ENCODE results near the gene CDYL.

The CDYL gene

DNA sequence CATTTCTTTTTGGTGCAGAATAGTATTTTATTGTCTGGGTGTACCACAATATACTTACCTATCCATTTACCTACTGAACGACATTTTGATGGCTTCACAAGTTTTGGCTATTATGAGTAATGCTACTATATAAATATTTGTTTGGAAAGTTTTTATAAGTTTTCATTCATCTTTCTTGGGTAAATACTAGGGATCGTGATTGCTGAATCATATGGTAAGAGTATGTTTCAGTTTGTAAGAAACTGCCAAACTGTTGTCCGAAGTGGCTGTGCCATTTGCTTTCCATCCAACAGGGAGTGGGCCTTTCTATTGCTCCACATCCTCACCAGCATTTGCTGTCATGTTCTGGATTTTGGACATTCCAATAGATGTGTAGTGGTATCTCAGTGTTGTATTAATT, 104.2 kb downstream of the CDYL start:
- no peak for DNase-seq (ENCODE audit: low read depth in 2 of 2)

DNA sequence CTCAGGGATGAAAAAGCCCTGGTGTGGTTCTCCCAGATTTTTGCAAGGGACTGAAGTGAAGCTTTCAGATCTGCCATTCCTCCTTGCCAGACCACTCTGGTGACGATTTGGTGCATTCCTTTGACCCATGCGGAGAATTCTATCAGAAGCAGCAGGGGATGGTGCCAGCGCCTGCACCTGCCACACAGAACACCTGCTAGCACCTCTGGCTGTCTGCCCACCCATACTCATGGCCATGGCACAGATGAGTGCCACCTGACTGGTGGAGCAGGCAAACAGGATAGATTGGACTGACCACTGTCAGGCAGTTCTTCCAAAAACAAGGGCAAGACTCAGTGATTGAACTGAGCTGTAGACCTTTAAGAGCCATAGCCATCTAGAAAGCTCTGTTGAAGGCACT, 107.1 kb downstream of the CDYL start:
- no peak for DNase-seq (ENCODE audit: low read depth in 2 of 2)

- DNase-seq (ENCODE audit: low read depth in 2 of 2) = no peak
These were observed 108.6 kb downstream of the CDYL start for GRCh38 chr6:4884646-4885340.

DNA sequence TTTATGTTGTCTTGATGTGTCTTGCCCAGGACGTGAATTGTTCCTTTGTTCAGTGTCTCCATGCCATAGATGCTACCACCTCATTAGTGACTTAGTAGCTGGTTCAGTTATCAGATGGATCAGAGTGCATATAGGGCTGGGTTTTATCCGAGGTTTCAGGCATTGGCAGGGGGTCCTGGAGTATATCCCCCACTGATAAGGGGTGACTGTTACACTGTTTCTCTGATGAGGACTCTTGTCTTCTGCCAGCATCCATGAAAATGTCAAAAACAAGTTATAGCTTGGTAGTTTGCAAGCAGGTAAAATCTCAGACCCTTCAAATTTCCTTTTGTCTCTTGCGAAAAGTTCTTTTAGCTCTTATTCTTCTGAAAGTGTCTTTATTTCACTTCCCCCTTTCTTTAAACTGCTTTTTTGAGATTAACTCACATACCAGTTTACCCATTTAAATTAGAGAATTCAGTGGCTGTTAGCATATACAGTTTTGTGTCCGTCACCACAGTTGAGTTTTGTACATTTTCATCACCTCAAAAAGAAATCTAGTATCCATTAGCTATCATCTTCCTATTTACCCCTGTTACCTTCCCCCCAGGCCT, 109.2 kb downstream of the CDYL start:
- no peak for DNase-seq (ENCODE audit: low read depth in 2 of 2)

DNA sequence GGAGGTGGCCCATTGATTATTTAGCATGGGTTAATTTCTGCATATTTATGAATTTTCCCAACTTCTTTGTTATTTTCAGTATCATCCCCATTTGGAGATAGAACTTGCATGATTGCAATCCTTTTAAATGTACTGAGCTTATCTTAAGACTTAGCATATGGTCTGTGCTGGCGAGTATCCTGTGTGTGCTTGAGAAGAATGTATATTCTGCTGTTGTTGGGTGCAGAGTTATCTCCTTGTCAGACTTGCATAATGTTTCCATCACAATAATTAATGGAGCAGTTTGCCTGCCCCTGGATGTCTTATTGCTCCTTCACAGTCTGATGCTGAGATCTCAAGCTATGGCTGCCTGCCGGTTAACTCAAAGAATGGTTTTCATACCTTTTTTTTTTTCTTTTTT, 112.6 kb downstream of the CDYL start:
- no peak for DNase-seq (ENCODE audit: low read depth in 2 of 2)

DNA sequence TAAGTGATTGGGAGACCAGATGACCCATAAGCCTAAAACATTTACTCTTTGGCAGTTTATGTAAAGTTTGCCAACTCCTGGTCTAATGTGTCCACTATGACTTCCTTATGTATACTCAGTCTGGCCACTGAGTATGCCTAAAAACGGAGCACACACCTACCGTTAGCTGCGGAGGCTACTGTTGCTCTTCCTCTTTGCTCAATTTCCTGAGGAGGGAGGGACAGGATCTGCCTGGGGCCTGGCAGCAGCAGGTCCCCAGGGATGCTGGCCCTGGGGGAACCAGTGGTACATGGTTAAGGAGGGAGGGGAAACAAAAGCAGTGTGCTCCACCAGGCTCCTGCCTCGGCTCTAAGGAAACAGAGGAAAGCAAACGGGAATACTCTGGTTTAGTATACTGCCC, 113.5 kb downstream of the CDYL start:
- no peak for DNase-seq (ENCODE audit: low read depth in 2 of 2)

DNA sequence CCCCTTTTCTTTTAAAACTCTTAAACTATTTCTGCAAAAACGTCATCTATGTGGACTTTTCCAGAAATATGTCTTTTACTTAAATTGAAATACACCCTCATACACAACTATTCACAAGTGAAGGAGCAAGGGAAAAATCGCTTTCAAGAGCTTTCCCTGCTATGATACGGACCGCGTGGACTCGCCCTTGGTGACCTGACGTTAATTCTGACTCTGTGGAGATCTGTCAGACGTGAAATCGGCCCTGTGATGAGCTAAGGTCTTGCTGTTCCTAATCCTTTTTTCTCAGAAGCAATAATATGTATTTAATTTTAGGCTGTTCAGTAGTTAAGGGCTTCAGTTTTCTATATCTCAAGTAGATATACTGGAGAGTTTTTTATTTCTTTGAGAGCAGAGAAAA, 114.0 kb downstream of the CDYL start:
- DNase-seq (ENCODE audit: low read depth in 2 of 2) = no peak

DNA sequence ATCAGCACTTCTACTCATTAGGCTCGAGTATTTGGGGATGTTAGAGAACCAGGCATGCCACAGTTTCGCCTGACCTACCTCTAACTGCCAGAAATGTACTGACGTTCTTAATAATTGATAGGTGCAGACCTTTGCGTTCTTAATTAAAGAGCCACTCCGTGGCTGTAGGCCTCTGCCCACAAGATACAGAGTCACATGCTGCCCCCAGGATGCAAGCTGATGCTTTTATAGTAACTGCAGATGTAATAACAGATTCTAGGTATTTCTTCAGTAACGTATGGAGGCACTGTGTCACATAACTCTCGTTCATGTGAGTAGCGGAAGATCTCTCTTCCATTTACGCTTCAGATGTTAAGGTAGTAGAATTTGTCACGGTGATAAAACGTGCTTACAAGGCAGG, 114.4 kb downstream of the CDYL start:
- no peak for DNase-seq (ENCODE audit: low read depth in 2 of 2)

DNA sequence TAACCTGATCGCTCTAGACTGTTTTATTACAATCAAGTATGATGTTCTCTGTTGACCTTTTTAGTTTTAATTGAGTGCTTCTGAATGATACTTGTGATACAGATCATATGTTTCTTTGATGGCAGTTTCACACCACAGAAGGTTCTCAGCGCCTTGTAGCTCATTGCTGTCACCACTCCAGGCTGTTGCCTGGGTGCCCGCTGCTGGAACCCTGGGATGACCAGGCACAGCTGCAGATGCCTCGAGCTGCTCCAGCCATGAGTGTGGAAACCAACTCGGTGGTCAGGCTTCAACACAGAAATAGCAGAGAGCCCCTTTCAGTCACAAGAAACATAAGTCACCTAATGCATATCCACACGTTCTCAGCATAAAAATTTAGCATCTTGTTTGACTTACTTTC, 114.9 kb downstream of the CDYL start:
- no peak for DNase-seq (ENCODE audit: low read depth in 2 of 2)

DNA sequence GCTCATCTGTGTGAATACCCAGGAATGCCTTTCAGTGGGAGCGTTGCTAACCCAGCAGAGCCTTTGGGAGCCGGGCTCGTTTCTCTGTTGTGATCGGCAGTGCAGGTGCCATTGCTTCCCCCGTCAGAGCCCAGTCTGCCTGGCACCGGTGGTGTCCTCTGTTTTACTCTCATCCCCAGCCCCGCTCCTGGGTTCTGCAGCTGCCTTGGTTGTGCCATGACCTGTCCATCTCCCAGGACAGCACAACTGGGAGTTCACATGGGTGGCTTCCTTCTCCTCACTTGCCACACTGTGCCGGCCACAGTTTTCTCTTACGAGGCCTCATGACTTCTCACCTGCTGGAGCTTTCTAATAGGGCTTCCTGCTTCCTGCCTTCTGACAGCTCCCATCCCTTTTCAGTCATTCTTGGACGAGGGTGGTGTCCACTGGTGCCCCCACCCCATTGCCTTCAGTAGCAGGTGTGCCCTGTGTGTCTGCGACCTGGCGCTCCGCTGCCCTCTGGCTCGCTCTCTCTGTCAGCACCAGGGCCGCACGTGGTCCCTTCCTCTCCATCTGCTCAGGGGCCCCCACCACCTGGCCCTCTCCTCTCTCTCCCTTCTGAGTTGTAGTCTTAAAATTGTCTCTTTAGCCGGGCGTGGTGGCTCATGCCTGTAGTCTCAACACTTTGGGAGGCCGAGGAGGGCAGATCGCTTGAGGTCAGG, 116.7 kb downstream of the CDYL start:
- DNase-seq (ENCODE audit: low read depth in 2 of 2) = no peak

DNA sequence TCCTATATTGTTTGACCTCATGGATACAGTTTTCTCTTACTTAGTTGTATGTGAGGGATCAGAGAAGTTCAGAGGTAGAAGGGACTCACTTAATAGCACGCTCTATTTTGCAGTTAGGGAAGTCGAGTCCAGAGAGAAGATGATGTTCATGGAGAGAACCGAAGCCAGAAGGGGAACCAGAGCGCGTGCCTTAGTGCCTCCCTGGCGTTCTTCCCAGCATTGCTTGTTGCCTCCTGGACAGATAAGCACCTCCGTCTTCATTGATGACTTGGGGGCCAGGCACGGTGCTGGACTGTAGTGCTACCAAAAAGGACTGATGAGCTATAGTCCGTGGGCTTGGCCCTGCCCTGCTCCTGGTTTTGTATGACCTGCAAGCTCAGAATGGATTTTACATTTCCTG, 117.8 kb downstream of the CDYL start:
- DNase-seq (ENCODE audit: low read depth in 2 of 2) = no peak

DNA sequence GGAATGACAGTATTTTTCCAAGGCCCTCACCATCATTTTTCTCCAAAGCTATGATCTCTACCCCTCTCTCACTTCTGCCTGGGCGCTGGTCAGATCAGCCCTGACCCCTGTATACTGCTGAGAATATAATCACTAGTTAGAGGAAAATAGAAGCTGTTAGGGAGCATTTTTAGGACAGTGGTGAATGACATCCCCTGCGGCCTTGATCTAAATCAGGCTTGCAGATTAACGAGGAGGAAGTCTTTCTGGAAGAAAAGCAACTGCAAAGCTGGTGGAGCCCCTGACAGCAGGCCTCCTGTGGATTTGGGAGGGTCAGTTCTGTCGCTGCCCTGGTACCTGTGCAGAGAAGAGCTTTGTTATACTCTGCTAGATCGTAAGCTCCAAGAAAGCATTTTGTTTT, 119.8 kb downstream of the CDYL start:
- no peak for DNase-seq (ENCODE audit: low read depth in 2 of 2)

DNA sequence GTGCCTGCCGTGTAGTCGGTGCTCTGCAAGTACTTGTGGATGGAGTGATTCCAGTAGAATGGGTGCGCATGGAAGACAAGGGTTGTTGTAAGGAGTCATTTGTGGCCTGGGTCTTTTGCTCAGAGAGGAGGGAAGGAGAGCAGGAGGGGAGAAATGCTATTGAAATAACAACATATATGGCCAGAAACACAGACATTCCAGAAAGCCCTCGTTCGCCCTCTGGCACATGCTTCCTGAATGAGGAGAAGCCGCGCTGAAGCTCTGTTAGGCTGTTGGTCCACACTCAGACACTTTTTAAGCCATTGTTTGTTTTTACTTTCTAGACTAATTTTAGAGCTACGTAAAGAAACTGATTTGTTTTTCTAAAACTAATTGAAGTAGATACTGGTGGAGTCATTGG, 120.2 kb downstream of the CDYL start:
- DNase-seq (ENCODE audit: low read depth in 2 of 2) = no peak

- DNase-seq (ENCODE audit: low read depth in 2 of 2) = no peak
These were observed 123.2 kb downstream of the CDYL start for GRCh38 chr6:4899249-4900034.

DNA sequence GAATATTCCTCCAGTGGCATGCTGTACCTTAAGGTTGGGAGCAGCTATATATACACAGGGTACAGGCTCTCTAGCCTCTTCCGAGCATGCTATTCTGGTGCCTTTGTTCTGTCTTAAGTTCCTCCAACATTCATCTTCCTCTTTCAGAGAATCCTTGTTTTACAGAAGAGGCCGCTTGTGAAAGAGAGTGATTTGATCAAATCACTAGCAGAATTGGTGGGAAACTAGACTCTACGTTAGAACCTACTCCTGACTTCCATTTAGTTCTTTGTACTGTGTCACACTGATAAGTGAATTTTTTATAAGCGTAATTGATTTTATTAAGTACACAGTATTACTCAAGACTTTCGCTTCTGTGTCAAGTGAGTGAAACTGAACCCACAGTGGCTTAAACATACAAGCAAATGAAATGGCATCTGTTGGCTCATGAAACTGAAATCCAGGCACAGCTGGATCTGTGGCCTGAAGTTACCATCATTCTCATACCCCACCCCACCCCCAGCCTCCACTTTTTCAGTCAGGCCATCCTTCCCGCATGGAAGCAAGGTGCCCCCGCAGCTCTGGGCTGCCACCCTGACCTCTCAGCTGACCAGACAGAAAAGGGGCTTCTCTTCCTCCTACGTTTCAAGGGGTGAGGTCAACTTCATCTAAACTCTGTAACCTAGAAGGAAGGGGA, 125.3 kb downstream of the CDYL start:
- no peak for DNase-seq (ENCODE audit: low read depth in 2 of 2)

DNA sequence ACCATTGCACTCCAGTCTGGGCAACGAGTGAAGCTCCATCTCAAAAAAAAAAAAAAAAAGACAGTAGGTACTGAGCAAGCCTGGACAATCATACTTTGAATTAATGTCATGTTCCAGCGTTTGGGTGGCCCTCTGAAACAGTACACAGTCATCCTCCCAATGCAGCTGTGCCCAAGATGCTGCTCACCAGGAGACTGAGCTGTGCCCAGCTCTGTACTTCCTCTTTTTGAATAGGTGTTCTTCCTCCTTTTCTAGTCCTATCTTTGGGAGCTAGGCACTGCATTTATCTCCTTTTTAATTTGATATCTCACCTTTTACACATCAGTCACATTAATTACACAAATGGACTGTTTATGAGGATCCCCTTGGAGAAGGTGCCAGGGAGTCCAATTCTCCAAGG, 126.2 kb downstream of the CDYL start:
- DNase-seq (ENCODE audit: low read depth in 2 of 2) = no peak

DNA sequence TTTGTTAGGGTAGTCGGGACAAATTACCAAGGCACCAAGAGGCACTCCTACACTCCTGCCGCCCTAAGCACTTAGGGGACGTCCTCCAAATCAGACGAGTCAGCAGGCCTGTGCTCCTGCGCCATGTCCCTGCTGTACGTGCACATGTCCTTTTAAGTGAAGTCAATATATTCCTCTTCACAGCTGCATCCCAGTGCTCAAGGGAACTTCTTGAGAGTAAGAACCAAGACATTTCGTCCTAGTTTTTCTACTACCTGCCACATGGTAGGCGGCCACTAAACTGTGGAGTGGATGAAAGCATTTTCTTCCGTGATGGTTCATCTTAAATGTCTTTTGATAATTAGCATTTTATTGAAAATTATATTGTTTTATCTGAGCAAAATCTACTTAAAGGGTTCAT, 126.9 kb downstream of the CDYL start:
- no peak for DNase-seq (ENCODE audit: low read depth in 2 of 2)

DNA sequence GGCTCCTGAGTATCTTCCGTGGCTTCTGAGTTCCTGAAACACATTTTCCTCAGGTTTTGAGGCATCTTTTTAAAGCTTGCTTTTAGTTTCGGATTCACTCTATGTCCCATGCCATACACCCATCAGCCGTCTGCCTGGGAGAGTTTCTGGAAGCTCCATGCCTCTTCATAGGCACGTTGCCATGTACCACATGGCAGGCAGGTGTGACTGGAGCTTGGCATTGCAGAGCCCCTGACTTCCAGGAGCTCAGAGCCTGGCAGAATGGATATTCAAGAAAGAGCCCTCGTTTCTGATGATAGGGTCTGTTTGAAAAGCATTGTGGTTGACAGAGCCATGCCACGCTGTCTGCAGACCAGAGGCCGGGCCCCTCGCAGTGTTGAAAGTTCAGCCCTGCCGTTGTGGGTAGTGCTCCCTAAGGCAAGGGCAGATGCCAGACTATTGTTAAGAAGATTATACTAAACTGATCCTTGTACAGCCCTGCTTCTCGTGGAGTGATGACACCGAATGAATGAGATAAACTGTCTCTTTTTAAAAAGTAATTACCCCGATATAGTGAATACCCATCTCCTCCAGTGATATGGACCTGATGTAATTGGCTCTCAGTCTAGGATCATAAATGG, 127.7 kb downstream of the CDYL start:
- no peak for DNase-seq (ENCODE audit: low read depth in 2 of 2)

DNA sequence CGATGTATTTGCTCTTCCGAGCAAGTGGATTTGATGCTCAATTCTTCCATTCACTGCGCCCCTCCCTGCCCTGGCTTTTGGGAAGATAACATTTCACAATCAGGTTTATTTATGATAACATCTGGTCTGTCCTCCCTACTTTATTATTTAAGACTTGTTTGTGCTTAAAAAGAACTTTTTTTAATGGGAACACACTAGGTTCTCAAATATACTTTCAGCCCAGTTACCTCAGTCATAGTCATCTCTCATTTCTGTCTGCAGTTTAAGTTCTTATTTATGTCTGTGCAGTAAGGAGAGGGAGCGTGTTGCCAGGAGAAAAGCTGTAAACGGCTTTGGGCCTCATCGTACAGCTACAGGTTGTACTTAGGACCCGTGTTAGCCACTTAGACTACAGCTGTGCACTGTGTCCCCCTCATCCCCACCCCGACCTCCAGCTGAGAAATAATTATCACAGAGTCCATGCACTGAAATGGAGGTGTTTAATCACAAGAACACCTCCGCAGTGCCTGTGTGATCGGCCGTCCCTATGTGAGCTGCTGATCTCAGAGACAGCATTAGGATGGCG, 128.3 kb downstream of the CDYL start:
- no peak for DNase-seq (ENCODE audit: low read depth in 2 of 2)

GRCh38 chr6:4905826-4906225, 129.6 kb downstream of the CDYL start:
- DNase-seq (ENCODE audit: low read depth in 2 of 2) = no peak
